ENCODE measurements around the gene RAB3GAP2. TPM values are rescaled to one million over a fixed set of nuclear protein-coding genes. Genes with fewer than 3 reads are reported as not detected.
A peak's percentile ranks its signal among the peaks of the same experiment; 100 is the strongest.
"Not testable (repeated sequence)": the region's sequence is repeated elsewhere in the genome, so short reads cannot be mapped to it uniquely, and the experiment has no call there.

The RAB3GAP2 gene
- total RNA-seq, 4 donors from 2014 or later = 9.4 to 47.6 (median 33.5) TPM

- no peak overlapping the region for H3K4me3 ChIP-seq
- H3K27ac ChIP-seq = no peak overlapping the region
- no peak for DNase-seq
- peaks cover 4 to 7% of the 10 kb centered on the region in 2 donors for H3K4me1 ChIP-seq
- intact Hi-C loops (cut with DNase I; ENCODE audit: low total_unique reads) = no loop called here
- H3K36me3 ChIP-seq = no peaks in the 10 kb centered on the region
- no peaks in the 10 kb centered on the region for H3K9me3 ChIP-seq
- TF ChIP-seq CTCF (IDR thresholded peaks at IDR 0.05) (no peak), POLR2A (IDR thresholded peaks at IDR 0.05) (no peak)
- no peaks in the 10 kb centered on the region for H3K27me3 ChIP-seq
Measured at GRCh38 chr1:220274251-220274855, 2.1 kb upstream of the RAB3GAP2 start.

DNA sequence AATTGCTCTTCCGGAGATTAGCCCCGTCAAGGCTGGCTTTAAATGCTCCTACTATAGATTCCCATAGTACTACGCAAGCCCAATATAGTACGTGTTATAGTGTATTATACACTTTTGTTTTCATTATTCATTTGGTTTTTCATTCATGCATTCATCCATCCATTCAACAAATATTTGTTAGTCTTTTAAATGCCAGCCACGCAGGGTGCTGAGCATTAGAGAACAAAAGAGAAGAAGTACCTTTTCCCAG, 513 bp upstream of the RAB3GAP2 start:
- Histone ChIP-seq H3K27me3 (no peaks in the 10 kb centered on the region), H3K4me1 (peaks cover 4 to 7% of the 10 kb centered on the region in 2 donors), H3K9me3 (no peaks in the 10 kb centered on the region), H3K27ac (peak overlapping the region; percentile 73 to 77), H3K36me3 (no peaks in the 10 kb centered on the region), H3K4me3 (peak overlapping the region; percentile 74 to 77)
- DNase-seq = no peak
- TF ChIP-seq POLR2A (IDR thresholded peaks at IDR 0.05) (no peak), CTCF (IDR thresholded peaks at IDR 0.05) (no peak)
- intact Hi-C loops (cut with DNase I; ENCODE audit: low total_unique reads) = no loop called here

GRCh38 chr1:220271706-220272046, 577 bp downstream of the RAB3GAP2 start:
- TF ChIP-seq CTCF (IDR thresholded peaks at IDR 0.05) (no peak), POLR2A (IDR thresholded peaks at IDR 0.05) (no peak)
- no peak for DNase-seq
- H3K4me3 ChIP-seq = peak overlapping the region; percentile 74 to 77
- no peaks in the 10 kb centered on the region for H3K36me3 ChIP-seq
- no peaks in the 10 kb centered on the region for H3K27me3 ChIP-seq
- H3K9me3 ChIP-seq = no peaks in the 10 kb centered on the region
- intact Hi-C loops (cut with DNase I; ENCODE audit: low total_unique reads) = no loop called here
- peaks cover 4 to 7% of the 10 kb centered on the region in 2 donors for H3K4me1 ChIP-seq
- peak overlapping the region; percentile 73 to 77 for H3K27ac ChIP-seq

DNA sequence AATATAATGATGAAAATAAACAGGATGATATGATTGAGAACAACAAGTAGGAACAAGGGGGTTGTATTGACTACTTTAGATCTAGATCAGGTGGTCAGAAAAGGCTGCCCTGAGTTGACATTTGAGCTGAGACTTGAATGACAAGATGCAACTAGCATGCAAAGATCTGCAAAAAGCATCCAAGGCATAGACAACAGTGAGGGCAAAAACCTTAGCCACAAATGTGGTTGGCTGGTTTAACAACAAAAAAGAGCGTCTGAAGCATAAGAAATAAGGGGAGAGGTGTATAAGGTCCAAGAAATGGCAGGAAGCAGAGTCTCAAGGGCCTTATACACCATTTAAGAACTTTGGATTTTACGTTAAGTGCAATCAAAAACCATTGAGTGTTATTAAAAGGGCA, 3.2 kb downstream of the RAB3GAP2 start:
- peaks cover 4 to 7% of the 10 kb centered on the region in 2 donors for H3K4me1 ChIP-seq
- no peak for TF ChIP-seq POLR2A (IDR thresholded peaks at IDR 0.05)
- TF ChIP-seq CTCF (IDR thresholded peaks at IDR 0.05) = no peak
- H3K27ac ChIP-seq = no peak overlapping the region
- DNase-seq = no peak
- intact Hi-C loops (cut with DNase I; ENCODE audit: low total_unique reads) = no loop called here
- H3K4me3 ChIP-seq = no peak overlapping the region
- H3K27me3 ChIP-seq = no peaks in the 10 kb centered on the region
- H3K36me3 ChIP-seq = no peaks in the 10 kb centered on the region
- no peaks in the 10 kb centered on the region for H3K9me3 ChIP-seq

DNA sequence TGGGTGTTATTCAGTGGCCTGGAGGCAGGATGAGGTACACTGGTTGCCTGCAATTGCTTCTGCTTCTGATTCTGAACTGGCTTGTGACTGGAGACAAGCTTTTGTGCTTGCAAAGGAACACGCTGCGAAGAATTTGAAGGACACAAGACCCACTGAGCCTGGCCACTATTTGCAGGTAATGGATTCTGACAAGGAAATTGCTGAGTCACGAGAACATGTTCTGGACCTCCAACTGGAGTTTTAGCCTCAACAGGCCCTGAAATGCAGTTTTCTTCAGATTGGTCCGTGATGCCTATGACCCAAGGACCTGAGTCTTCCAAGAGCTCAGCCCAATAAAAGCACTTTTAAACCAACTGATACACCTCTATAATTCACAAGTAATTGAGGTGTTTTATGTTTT, 4.6 kb downstream of the RAB3GAP2 start:
- Histone ChIP-seq H3K9me3 (no peaks in the 10 kb centered on the region), H3K36me3 (no peaks in the 10 kb centered on the region), H3K4me1 (peaks cover 4 to 7% of the 10 kb centered on the region in 2 donors), H3K27me3 (no peaks in the 10 kb centered on the region), H3K4me3 (no peak overlapping the region), H3K27ac (no peak overlapping the region)
- intact Hi-C loops (cut with DNase I; ENCODE audit: low total_unique reads) = no loop called here
- DNase-seq = no peak
- TF ChIP-seq CTCF (IDR thresholded peaks at IDR 0.05) = no peak
- TF ChIP-seq POLR2A (IDR thresholded peaks at IDR 0.05) = no peak

DNA sequence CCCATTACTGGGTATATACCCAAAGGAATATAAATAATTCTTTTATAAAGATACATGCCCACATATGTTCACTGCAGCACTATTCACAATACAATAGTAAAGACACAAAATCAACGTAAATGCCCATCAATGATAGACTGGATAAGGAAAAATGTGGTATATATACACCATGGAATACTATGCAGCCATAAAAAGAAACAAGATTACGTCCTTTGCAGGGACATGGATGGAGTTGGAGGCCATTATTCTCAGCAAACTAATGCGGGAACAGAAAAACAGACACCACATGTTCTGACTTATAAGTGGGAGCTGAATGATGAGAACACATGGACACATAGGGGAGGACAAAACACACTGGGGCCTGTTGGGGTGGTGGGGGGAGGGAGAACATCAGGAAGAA, 12.0 kb downstream of the RAB3GAP2 start:
- H3K27ac ChIP-seq; intact Hi-C loops (cut with DNase I; ENCODE audit: low total_unique reads); H3K27me3 ChIP-seq; H3K4me3 ChIP-seq; DNase-seq; H3K9me3 ChIP-seq; H3K4me1 ChIP-seq; H3K36me3 ChIP-seq: not testable (repeated sequence)

GRCh38 chr1:220259756-220260155, 12.5 kb downstream of the RAB3GAP2 start:
- H3K4me1 ChIP-seq; DNase-seq; H3K9me3 ChIP-seq; H3K27ac ChIP-seq; H3K36me3 ChIP-seq; H3K27me3 ChIP-seq; intact Hi-C loops (cut with DNase I; ENCODE audit: low total_unique reads); H3K4me3 ChIP-seq: not testable (repeated sequence)

GRCh38 chr1:220256194-220256593, 16.1 kb downstream of the RAB3GAP2 start:
- H3K36me3 ChIP-seq; H3K27me3 ChIP-seq; intact Hi-C loops (cut with DNase I; ENCODE audit: low total_unique reads); H3K27ac ChIP-seq; H3K4me3 ChIP-seq; H3K4me1 ChIP-seq; H3K9me3 ChIP-seq; DNase-seq: not testable (repeated sequence)

Data from uterus (tissue), 4 donors.